GM23338 (cell line): Measurements from ENCODE around the gene ZNF587.

Experiments used
- CREB1 ChIP-seq: fragments of 250-450 bp; sonication (Bioruptor Pico); IDR thresholded peaks from 2 replicates; pipeline ENCODE4 v1.5.0; 2020; ENCODE audit warnings: low read depth, mild to moderate bottlenecking, moderate library complexity
- EZH2 ChIP-seq: fragments of 200-600 bp; sonication (generic); IDR thresholded peaks from one replicate; pipeline ENCODE4 v1.8.0; 2017; ENCODE audit warnings: antibody characterized with exemption, mild to moderate bottlenecking, low read depth; ENCODE audit not compliant: unreplicated experiment
- EZH2phosphoT487 ChIP-seq: fragments of 200-600 bp; sonication (generic); IDR thresholded peaks from one replicate; pipeline ENCODE4 v1.8.1; 2018; ENCODE audit warnings: antibody characterized with exemption; ENCODE audit not compliant: unreplicated experiment
- JUNB ChIP-seq: IDR thresholded peaks from one replicate; pipeline ENCODE4 v1.6.1; 2016; ENCODE audit warnings: antibody characterized with exemption; ENCODE audit not compliant: unreplicated experiment
- STAT1 ChIP-seq: IDR thresholded peaks from one replicate; pipeline ENCODE4 v1.6.1; 2016; ENCODE audit warnings: antibody characterized with exemption; ENCODE audit not compliant: unreplicated experiment
- TF ChIP-seq, protein P1 (sequence below), 2 experiments: fragments of 200-600 bp in 1 of 2; sonication (generic) in 1 of 2; conservative IDR thresholded peaks; 2 replicates each; pipeline versions ENCODE4 v1.5.1 to v1.6.1; 2016 to 2017; ENCODE audit warnings: antibody characterized with exemption in 2 of 2, low read depth in 2 of 2, mild to moderate bottlenecking in 2 of 2, moderate library complexity in 1 of 2
- TF ChIP-seq, protein P2 (sequence below): IDR thresholded peaks from one replicate; pipeline ENCODE4 v1.6.1; 2018; ENCODE audit warnings: antibody characterized with exemption; ENCODE audit not compliant: unreplicated experiment
- TF ChIP-seq, protein P3 (sequence below): IDR thresholded peaks from 2 replicates; pipeline ENCODE4 v1.6.1; 2016; ENCODE audit warnings: antibody characterized with exemption

DNA sequence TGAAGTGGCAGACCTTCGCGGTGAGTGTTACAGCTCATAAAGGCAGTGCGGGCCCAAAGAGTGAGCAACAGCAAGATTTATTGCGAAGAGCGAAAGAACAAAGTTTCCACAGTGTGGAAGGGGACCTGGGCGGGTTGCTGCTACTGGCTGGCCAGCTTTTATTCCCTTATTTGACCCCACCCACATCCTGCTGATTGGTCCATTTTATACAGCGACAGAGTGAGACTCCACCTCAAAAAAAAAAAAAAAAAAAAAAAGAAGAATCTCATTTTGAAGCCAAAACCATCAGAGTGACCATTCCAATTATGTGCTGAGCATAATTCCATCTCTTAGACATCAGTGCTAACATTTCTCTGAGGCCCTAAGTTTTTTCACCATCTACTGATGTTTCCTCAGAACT is 33.0 kb upstream of the ZNF587 start:
- TF ChIP-seq JUNB (no peak), EZH2phosphoT487 (no peak), EZH2 (no peak), CREB1 (CRISPR knock-in tag) (no peak), STAT1 (no peak)
- TF ChIP-seq, protein P1, sequence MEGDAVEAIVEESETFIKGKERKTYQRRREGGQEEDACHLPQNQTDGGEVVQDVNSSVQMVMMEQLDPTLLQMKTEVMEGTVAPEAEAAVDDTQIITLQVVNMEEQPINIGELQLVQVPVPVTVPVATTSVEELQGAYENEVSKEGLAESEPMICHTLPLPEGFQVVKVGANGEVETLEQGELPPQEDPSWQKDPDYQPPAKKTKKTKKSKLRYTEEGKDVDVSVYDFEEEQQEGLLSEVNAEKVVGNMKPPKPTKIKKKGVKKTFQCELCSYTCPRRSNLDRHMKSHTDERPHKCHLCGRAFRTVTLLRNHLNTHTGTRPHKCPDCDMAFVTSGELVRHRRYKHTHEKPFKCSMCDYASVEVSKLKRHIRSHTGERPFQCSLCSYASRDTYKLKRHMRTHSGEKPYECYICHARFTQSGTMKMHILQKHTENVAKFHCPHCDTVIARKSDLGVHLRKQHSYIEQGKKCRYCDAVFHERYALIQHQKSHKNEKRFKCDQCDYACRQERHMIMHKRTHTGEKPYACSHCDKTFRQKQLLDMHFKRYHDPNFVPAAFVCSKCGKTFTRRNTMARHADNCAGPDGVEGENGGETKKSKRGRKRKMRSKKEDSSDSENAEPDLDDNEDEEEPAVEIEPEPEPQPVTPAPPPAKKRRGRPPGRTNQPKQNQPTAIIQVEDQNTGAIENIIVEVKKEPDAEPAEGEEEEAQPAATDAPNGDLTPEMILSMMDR (conservative IDR thresholded peaks at IDR 0.05; ENCODE audit: low read depth in 2 of 2) = no peak
- TF ChIP-seq, protein P2, sequence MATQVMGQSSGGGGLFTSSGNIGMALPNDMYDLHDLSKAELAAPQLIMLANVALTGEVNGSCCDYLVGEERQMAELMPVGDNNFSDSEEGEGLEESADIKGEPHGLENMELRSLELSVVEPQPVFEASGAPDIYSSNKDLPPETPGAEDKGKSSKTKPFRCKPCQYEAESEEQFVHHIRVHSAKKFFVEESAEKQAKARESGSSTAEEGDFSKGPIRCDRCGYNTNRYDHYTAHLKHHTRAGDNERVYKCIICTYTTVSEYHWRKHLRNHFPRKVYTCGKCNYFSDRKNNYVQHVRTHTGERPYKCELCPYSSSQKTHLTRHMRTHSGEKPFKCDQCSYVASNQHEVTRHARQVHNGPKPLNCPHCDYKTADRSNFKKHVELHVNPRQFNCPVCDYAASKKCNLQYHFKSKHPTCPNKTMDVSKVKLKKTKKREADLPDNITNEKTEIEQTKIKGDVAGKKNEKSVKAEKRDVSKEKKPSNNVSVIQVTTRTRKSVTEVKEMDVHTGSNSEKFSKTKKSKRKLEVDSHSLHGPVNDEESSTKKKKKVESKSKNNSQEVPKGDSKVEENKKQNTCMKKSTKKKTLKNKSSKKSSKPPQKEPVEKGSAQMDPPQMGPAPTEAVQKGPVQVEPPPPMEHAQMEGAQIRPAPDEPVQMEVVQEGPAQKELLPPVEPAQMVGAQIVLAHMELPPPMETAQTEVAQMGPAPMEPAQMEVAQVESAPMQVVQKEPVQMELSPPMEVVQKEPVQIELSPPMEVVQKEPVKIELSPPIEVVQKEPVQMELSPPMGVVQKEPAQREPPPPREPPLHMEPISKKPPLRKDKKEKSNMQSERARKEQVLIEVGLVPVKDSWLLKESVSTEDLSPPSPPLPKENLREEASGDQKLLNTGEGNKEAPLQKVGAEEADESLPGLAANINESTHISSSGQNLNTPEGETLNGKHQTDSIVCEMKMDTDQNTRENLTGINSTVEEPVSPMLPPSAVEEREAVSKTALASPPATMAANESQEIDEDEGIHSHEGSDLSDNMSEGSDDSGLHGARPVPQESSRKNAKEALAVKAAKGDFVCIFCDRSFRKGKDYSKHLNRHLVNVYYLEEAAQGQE = no peak
- TF ChIP-seq, protein P3, sequence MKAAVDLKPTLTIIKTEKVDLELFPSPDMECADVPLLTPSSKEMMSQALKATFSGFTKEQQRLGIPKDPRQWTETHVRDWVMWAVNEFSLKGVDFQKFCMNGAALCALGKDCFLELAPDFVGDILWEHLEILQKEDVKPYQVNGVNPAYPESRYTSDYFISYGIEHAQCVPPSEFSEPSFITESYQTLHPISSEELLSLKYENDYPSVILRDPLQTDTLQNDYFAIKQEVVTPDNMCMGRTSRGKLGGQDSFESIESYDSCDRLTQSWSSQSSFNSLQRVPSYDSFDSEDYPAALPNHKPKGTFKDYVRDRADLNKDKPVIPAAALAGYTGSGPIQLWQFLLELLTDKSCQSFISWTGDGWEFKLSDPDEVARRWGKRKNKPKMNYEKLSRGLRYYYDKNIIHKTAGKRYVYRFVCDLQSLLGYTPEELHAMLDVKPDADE = no peak
